ENCODE results near the gene PIGZ.
A peak's percentile ranks its signal among the peaks of the same experiment; 100 is the strongest.

The PIGZ gene

DNA sequence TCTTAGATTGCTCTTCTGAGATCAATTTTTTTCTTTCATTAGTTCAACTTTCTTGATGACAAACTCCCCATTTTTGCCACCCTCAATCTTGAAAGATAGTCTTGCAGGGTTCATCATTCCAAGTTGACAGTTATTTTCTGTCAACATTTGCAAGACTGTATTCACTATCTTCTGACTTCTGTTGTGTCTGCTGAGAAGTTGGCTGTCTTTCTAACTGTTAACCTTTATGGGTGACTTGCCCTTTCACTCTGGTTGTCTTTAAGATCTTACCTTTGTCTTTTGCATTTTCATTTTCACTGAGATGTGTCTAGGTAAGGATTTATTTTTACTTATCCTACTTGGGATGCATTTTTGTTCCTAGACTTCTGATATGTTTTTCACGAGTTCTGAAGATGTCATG is 14.6 kb upstream of the PIGZ start:
- no peak for DNase-seq (ENCODE audit: low read depth in 3 of 3)

DNA sequence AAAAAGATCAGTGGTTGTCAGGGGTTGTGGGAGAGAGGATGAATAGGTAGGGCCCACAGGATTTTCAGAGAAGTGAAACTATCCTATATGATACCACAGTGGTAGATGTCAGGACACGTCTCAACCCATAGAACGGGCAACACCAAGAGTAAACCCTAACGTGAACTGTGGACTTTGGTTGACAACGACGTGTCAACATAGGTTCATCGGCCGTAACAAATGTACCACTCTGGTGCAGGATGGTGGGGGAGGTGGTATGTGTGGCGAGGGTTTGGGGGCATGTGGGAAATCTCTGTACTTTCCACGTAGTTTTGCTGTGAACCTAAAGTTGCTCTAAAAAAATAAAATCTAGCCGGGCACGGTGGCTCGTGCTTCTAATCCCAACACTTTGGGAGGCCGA is 13.0 kb upstream of the PIGZ start:
- no peak for DNase-seq (ENCODE audit: low read depth in 3 of 3)

DNA sequence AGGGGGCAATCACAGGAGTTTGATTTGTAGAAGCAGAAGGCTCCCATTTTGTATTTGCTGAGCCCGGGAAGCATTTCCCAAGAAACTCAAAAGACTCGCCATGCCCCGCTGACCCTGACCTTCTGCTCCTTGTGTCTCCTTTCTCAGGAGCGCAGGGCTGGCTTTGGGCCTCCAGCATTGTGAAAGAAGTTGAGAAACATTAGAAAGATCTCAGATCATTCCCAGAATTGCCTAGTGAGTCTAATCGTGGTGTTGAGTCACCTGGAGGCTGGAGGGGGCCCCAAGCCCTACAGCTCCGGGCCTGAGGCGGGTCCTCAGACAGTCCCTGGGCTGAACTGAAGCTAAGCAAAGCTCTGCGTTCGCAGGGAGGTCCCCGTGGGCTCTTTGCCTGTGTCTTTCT is 10.9 kb upstream of the PIGZ start:
- no peak for DNase-seq (ENCODE audit: low read depth in 3 of 3)

DNA sequence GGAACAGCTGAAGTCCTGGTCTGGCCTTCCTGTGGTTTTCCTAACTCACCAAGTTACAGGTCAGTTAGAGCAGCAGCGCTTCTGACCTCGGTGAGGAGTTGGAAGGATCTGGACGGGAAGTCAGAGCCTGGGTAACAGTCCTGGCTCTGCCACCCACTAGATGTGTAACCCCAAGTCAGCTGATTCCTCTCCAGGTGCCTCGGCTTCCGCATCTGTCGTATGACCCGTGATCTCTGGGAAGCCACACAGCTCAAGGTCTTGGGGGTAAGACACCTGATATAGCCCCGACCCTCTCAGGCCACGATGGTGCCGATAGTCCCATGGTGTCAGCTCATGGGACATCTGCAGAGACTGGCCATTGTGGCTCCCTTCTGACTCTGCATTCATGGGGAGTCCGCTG is 8.3 kb upstream of the PIGZ start:
- DNase-seq (ENCODE audit: low read depth in 3 of 3), result no peak

DNA sequence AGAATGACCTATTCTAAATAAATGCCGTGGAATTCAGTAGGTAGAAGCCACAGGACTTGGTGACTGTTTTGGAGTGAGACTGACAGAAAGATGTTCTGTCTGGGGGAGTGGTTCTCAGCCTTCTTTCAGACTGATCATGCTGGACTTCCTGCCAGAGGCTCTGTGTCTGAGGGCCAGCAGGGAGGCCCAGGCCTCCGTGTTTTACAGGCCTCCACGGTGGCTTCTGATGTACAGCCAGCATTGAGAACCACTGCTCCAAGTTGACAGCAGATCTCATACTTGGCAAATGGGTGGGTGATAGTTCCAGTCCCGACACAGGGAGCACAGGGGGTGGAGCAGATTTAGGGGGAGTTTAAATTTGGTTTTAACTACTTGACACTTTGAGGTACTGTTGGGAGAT is 6.7 kb upstream of the PIGZ start:
- no peak for DNase-seq (ENCODE audit: low read depth in 3 of 3)

DNA sequence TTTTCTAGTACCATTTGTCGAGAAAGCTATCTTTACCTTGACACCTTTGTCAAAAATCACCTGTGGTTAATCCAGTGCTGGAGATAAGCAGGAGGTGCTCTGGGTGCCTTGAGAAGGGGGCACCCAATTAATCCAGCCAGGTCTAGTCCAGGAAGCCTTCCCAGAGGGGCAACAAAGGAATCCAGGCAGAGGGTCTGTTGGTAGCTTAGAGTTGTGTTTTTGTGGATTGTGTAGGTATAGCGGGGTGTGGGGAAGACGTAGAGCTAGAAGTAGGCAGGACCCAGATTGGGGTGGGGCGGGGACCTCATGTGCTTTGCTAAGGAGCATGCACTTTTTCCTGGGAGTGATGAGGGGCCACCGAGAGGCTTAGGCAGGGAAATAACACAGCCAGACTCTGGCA is 6.0 kb upstream of the PIGZ start:
- DNase-seq (ENCODE audit: low read depth in 3 of 3), result no peak

DNA sequence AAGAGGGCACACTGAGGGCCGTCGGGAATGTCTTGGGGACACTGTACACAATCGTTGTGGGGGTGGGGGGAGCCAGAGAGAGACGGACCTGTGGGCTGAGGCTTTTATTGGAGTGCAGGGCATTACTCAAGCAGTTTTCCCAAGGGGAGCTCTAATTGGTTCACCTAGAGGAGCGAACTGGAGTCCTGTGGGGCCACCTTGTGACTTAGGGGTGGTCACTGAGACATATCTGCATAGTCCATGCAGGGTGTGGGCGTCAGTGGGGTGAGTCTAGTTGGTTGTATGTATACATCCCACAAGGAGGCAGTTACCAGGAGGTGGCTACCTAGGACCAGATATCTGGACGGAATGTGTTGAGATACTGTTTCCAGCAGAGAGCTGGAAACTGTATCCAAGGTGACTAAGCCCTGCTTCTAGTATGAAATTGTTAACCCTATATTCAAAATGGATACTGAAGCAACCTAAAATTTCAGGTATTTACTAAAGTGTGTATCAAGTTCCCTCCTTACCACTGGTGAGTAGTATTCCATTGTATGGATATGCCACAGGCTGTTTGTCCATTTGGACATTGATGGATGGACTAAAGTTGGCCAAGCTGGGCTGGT is 2.6 kb upstream of the PIGZ start:
- DNase-seq (ENCODE audit: low read depth in 3 of 3), result no peak

DNA sequence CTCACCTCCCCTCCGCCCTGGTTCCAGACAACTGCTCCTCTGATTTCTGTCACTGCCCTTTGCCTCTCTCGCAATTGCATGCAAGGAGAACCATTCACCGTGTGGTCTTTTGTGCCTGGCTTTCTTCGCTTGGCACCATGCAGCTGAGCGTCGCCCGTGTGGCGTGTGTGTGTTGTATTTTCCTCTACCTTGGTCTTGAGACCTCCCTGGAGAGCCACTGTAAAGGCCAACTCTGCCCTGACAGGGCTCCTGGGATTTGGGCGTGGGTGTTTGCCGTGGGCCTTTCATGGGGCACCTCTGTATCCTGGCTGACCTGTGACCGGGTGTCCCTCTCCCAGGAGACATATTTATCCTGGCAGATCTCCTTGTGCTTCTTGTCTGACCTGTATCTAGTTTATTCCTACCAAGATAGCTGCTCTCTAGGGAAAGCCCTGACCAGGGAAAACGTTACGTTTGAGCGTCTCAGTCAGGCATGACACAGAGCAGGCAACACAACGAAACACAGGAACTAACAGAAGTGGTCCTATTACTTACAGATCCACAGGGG is 2.0 kb upstream of the PIGZ start:
- DNase-seq (ENCODE audit: low read depth in 3 of 3), result no peak

DNA sequence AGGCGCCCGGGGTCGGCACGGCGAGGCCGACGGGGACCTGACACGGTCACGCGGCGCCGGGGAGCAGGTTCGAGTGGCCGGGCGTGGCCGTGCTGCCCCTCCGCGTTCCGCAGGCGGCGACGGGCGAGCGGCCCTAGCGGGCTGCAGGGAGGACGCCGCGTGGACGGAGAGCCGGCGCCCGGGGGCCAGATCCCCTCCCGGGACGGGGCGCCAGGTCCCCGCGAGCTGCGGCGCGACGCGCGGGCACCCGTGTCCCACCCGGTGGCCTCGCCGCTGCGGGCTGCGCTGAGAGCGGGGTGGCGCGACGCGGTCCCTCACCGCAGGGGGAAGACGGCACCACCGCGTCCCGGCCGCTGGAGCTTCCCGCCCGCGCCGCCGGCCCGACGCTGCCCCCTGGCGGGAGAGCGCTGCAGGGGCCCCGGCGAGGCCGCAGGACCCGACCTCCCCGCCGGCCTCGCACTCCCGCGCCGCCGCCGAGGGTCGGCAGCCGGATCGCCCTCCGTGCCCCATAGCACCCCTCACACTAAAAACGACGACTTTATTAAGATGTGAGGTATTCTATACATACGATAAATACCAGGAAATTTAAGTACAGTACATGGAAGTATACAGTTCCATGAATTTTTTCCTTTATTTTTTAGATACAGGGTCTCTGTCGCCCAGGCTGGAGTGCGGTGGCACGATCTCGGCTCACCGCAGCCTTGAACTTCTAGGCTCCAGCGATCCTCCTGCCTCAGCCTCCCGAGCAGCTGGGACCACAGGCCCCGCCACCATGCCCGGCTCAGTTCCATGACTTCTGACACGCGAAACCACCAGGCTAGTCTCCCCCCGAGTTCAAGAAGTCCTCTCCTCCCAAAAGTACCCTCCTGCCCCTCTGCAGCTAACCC is 1.3 kb upstream of the PIGZ start:
- DNase-seq (ENCODE audit: low read depth in 3 of 3), result peak; percentile 44 to 63 (median 45)

DNA sequence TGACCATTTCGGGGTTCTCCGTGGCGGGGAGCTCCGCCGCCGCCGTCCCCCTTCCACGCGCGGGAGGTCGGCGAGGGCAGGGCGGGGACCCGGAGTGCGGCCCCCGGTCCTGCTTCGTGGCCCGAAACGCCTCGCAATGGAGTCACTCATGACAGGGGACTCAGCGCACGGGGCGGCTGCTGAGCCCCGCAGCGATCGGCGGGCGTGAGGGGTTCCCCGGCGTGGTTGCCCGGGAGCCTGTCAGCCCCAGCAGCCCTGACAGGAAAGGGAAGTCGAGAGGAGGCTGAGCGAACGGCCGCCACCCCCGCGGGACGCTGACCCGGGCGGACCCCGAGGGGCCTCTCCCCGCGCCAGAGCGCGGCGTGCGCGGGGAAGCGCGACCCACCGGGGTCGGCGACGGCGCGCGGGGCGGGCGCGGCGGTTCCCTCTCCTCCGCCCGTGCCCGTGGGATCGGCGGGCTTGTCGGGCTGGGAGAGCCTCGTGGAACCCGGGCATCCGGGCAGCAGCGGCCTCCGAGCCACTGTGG is 564 bp upstream of the PIGZ start:
- DNase-seq (ENCODE audit: low read depth in 3 of 3), result peak in 2 of 3 experiments; percentile 18 to 42

DNA sequence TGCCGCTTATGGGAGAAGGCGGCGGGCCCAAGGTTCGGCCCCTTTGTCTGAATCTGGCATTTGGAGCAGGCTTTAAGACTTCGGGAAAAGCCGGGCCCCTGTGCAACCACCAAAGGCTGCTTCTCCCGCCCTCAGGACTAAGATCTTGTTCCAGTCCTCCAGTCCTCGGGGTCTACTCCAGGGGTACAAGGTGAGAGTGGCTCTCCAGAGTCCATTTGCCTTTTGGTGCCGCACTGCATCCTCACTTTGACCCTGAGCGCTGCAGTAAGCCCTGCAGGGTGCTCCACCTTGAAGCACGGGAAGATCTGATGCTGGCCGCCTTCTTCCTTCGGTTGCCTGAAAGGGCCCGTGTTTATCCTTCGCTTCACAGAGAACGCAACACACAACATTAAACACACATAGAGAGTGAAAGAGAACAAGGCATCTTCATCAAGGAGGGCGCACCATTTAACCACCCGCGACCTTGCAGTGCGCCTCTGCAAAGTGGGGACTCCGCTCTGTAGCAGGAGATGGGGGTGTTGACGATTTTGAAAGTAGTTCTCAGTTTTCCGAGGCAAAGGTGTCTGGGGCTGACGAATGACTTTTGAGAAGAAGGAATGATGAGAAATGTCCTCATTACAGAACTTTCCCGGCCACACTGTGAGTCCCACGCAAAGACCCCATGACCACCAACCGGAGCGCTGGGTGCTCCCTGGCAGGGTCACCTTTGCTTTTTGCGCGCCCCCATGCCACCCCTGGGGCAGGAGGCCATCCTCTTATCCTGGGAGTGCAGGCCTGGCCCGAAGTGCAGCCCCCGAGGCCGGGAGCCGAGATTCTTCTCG is 1.0 kb downstream of the PIGZ start:
- no peak for DNase-seq (ENCODE audit: low read depth in 3 of 3)

DNA sequence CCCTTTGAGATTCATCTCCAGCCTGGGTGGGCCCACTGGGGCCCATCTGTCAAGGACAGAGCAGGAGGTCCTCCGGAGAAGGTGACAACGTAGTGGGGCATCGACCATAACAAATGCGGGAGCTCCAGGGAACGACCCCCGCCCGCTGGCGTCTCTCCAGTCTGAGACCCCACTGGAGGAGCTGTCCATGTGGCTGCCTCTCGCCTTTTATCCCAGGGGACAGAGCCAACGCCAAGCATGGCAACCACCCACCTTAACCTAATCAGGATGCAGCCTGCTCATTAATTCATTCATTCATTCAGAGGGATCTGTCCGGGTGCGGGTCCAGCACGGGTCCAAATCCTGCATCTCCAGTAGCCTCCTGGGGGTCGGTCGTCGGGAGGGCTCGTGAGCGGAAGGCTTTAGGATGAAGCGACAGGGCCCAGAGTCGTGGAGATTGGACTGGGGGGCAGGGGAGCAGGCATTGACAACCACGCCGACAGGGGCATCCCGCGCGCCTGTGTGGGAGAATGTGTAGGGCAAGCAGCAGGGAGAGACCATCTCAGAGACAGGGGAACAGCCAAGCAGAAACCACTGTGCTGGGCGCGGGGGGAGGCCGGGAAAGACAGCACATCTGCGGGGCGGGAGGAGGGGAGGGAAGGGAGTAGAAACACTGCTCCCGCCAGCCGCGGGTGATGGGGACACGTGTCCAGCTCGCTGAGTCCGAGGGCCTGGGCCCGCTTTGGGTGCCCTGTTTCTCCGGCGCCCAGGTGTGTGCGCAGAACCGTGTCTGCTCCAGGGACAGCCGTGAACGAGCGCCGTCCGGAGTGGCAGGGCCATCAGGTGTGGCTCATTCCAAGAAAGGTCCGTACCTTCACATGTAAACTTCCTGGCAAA is 1.9 kb downstream of the PIGZ start:
- DNase-seq (ENCODE audit: low read depth in 3 of 3), result no peak

DNA sequence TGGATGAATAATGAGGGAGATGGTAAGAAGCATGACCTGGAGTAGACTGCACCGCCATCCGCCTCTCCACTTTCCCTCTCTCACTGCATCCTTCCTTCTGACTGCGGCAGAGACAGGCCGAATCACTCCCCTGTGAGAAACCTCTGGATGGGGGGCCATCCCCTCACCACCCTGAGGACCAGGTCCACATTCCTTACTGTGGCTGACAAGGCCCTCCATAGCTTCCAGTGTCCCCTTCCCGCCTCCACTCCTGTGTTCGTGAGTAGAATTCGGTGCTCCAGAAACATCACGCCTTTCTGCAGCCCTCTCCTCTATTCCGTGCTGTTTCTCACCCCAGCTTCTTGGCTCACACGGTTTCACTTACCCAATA is 2.8 kb downstream of the PIGZ start:
- DNase-seq (ENCODE audit: low read depth in 3 of 3), result no peak

DNA sequence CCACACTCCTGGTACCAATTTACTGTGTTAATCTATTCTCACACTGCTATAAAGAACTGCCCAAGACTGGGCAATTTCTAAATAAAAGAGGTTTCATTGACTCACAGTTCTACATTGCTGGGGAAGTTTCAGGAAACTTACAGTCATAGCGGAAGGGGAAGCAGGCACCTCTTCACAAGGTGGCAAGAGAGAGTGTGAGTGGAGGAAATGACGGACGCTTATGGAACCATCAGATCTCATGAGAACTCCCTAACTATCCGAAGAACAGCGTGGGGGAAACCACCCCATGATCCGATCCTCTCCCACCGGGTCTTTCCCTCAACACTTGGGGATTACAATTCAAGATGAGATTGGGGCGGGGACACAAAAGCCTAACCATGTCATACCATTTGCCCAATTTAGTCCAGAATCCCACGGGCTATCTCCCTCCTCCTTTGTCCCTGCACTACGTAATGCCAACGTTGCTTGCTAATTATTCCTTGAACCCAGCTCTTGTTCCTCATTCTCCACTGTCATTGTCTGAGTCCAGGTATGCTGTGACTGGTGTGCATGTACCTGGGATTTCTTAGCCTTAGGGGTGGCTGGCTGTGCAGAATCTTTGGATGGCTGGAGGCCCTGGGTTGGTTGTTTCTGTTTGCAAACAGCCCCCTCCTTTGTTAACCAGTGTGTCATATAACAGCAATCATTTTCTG is 3.4 kb downstream of the PIGZ start:
- DNase-seq (ENCODE audit: low read depth in 3 of 3), result no peak

DNA sequence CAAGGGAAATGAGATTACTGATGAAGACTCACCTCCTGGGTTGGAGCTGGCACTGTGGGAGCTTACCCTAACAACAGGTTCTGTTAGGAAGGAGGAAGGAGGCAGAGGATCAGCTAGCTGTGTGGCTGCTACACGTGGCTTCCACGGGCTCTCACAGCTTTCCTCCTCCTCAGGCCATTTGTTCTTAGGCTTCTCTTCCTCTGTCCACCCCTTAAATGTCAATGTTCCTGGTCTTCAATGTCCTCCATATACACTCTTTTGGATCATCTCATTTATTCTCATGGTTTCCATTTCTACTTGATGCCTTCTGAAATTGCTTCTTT is 5.0 kb downstream of the PIGZ start:
- DNase-seq (ENCODE audit: low read depth in 3 of 3), result no peak

DNA sequence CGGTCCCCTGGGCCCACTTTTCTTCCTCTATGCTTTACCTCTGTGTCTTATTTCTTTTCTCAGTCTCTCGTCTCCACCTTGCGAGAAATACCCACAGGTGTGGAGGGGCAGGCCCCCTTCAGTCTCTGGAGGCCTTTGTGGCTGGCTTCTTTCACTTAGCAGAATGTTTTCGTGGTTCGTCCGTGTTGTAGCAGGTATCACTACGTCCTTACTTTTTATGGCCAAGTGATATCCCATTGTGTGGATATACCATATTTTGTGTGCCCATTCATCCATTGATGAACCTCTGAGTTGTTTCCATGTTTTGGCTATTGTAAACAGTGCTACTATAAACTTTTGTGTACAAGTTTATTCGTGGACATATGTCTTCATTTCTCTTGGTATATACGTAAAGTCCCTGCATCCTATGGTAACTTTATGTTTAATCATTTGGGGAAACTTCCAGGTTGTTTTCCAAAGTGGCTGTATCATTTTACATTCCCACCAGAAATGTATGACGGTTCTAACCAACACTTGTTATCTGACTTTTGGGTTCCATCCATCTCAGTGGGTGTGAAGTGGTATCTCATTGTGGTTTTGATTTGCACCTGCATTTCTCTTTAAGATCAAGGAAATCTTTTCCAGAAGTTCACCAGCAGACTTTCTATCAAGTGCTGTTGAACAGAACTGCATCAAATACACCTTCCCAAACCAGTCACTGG is 5.6 kb downstream of the PIGZ start:
- DNase-seq (ENCODE audit: low read depth in 3 of 3), result no peak

DNA sequence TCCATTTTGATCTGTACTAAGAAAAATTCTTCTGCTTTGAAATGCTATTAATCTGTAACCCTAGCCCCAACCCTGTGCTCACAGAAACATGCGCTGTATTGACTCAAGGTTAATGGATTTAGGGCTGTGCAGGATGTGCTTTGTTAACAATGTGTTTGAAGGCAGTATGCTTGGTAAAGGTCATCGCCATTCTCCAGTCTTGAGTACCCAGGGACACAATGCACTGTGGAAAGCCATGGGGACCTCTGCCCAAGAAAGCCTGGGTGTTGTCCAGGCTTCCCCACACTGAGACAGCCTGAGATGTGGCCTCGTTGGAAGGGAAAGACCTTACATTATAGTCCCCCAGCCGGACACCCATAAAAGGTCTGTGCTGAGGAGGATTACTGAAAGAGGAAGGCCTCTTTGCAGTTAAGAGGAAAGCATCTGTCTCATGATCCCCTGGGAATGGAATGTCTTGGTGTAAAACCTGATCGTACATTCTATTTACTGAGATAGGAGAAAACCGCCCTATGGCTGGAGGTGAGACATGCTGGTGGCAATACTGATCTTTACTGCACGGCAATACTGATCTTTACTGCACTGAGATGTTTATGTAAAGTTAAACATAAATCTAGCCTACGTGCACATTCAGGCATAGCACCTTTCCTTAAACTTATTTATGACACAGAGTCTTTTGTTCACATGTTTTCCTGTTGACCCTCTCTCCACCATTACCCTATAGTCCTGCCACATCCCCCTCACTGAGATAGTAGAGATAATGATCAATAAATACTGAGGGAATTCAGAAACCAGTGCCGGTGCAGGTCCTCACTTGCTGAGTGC is 6.3 kb downstream of the PIGZ start:
- no peak for DNase-seq (ENCODE audit: low read depth in 3 of 3)

DNA sequence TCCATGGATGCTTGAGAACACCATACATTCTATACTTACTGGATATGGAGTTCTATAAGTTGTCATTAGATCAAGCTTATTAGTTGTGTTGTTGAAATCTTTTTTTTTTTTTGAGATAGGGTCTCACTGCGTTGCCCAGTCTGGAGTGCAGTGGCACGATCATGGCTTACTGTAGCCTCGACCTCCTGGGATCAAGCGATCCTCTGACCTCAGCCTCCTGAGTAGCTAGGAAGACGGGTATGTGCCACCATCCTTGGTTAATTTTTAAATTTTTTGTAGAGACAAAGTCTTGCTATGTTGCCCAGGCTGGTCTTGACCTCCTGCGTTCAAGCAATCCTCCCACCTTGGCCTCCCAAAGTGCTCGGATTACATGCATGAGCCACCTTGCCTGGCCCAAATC is 13.8 kb downstream of the PIGZ start:
- DNase-seq (ENCODE audit: low read depth in 3 of 3), result no peak

DNA sequence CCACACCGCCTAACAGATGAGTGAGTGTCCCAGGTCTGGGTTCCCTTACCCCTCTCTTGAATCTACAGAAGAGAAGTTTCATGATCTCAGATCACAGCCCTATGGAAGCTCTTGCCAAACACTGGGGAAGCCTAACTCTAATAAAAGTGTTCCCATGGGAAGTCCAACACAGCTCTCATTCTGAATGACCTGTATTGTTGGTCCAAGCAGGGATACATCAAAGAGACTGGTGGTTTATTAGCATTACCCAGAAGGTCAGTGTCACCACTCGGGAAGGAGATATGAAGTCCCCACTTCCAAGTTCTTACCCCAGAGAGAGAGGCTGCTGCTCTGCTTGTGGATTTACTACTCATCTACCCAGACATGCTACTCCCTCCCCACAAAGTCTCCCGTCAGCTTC is 17.3 kb downstream of the PIGZ start:
- DNase-seq (ENCODE audit: low read depth in 3 of 3), result no peak

Data from stimulated activated CD4-positive, alpha-beta T cell treated with anti-CD3 and anti-CD28 coated beads, TNF-alpha, amount 100 ng/mL, for 4 hours (primary cell).